ENCODE results near the gene GDAP2. TPM values are rescaled to one million over a fixed set of nuclear protein-coding genes. Genes with fewer than 3 reads are reported as not detected.

GDAP2 gene
- total and polyA plus RNA-seq, 2 donors (not counting 3 experiments of a cell fraction or from before 2014, with no cell fraction given) = 4.5 to 21.5 TPM

GRCh38 chr1:117967881-117968280, 38.5 kb upstream of the GDAP2 start:
- Histone ChIP-seq H3K4me2 (ENCODE audit: insufficient read depth, low read length) (no peak overlapping the region), H3K27me3 (ENCODE audit: control insufficient read depth in 2 of 2, insufficient read depth in 2 of 2, low read length in 2 of 2) (peaks cover 0 to under 1% of the 10 kb centered on the region in 2 experiments), H3K36me3 (ENCODE audit: control insufficient read depth in 2 of 2, extremely low read depth in 1 of 2, insufficient read depth in 2 of 2, low read length in 2 of 2) (no peaks in the 10 kb centered on the region), H3K9ac (replicated peaks; ENCODE audit: extremely low read depth, insufficient read depth, low read length) (no peak overlapping the region), H4K20me1 (replicated peaks; ENCODE audit: control insufficient read depth, extremely low read depth, insufficient read depth, low read length) (no peaks in the 10 kb centered on the region), H3K4me1 (ENCODE audit: control insufficient read depth, extremely low read depth, insufficient read depth, low read length) (no peaks in the 10 kb centered on the region), H3K9me1 (replicated peaks; ENCODE audit: control insufficient read depth, extremely low read depth, insufficient read depth, low read length) (no peaks in the 10 kb centered on the region), H3K79me2 (ENCODE audit: control insufficient read depth, insufficient read depth, low read length) (no peaks in the 10 kb centered on the region), H3K4me3 (replicated peaks in 1 of 3; ENCODE audit: insufficient read depth in 1 of 3, low read depth in 1 of 3, low read length in 3 of 3) (no peak overlapping the region), H3K9me3 (replicated peaks; ENCODE audit: control insufficient read depth, insufficient read depth, low read length) (no peaks in the 10 kb centered on the region), H2AFZ (ENCODE audit: low read depth, low read length) (no peak overlapping the region), H3K27ac (ENCODE audit: insufficient read depth, low read depth, low read length) (no peak overlapping the region)
- CTCF ChIA-PET = interaction anchor here (1.2 kb wide), 1 partner anchor 1040 kb away, joined by 4 read pairs; no protein-coding TSS in a partner anchor
- TF ChIP-seq JUN (IDR thresholded peaks at IDR 0.05; ENCODE audit: borderline replicate concordance, insufficient read depth, insufficient read length, low read depth) (no peak), EZH2 (IDR thresholded peaks at IDR 0.05; ENCODE audit: borderline replicate concordance, low read depth, low read length, severe bottlenecking) (no peak), FOS (IDR thresholded peaks at IDR 0.05; ENCODE audit: borderline replicate concordance, insufficient read depth, low read length) (no peak), POLR2AphosphoS5 (IDR thresholded peaks at IDR 0.05; ENCODE audit: insufficient read depth, low read depth, low read length) (no peak), CTCF (IDR thresholded peaks at IDR 0.05; ENCODE audit: extremely low read depth in 1 of 2, insufficient read depth in 1 of 2, low read depth in 1 of 2, low read length in 2 of 2) (no peak), MAX (IDR thresholded peaks at IDR 0.05; ENCODE audit: insufficient read depth, insufficient read length) (no peak), POLR2A (IDR thresholded peaks at IDR 0.05; ENCODE audit: low read depth, low read length) (no peak), GATA2 (IDR thresholded peaks at IDR 0.05; ENCODE audit: insufficient read depth, insufficient read length, low read depth, low read length) (no peak), MYC (IDR thresholded peaks at IDR 0.05; ENCODE audit: low read depth, low read length) (no peak)
- intact Hi-C loops (cut with micrococcal nuclease) (no loop called here), dilution Hi-C loops (cut with MboI; ENCODE audit: extremely low pct_ligation_motif_present, low sequenced_read_pairs) (no loop called here)
- FAIRE-seq (no peak), DNase-seq (ENCODE audit: low read depth, low spot score) (no peak)
- BruUV-seq (replicated peaks) = no TSS peak
- POLR2A ChIA-PET = no interaction called here

Data from endothelial cell of umbilical vein (primary cell).